PC-9 (cell line): ENCODE data around the gene PLRG1. TPM values are rescaled to one million over a fixed set of nuclear protein-coding genes. Genes with fewer than 3 reads are reported as not detected.

Experiments used
- BruUV-seq: library from RNA; stranded (reverse); fragments of 400-500 nt; replicated peaks from 2 replicates; lab custom pipeline; 2021; lab: Mats Ljungman, UMichigan
- CTCF ChIA-PET: fragments of 300-600 bp; sonication (Branson Sonifier 250); formaldehyde crosslinking; loops from one replicate; lab custom pipeline; 2022; ENCODE audit warnings: antibody characterized with exemption; lab: Charles Lee
- POLR2A ChIA-PET: fragments of 300-600 bp; sonication (Branson Sonifier 250); formaldehyde crosslinking; loops from one replicate; lab custom pipeline; 2022; ENCODE audit warnings: antibody characterized with exemption; ENCODE audit not compliant: unreplicated experiment; lab: Charles Lee
- DNase-seq, 2 experiments: peaks; one replicate each; pipeline versions ENCODE4 v3.0.0 to v3.0.0-alpha.2; 2015 to 2022; ENCODE audit warnings: mixed read lengths in 1 of 2
- H2AFZ ChIP-seq: fragments of 200-600 bp; sonication (generic); 2 replicates; pipeline ENCODE4 v1.8.1; 2017; ENCODE audit warnings: antibody characterized with exemption
- H3F3A ChIP-seq: fragments of 200-600 bp; sonication (generic); 2 replicates; pipeline ENCODE4 v1.8.1; 2017; ENCODE audit warnings: antibody characterized with exemption, mild to moderate bottlenecking, low read depth; ENCODE audit not compliant: insufficient read depth
- H3K27ac ChIP-seq: fragments of 200-600 bp; sonication (generic); 2 replicates; pipeline ENCODE4 v1.6.1; 2016; ENCODE audit warnings: mixed run types
- H3K27me3 ChIP-seq: fragments of 200-600 bp; sonication (generic); 2 replicates; pipeline ENCODE4 v1.6.1; 2016; ENCODE audit warnings: low read depth, mixed run types; ENCODE audit not compliant: insufficient read depth
- H3K36me3 ChIP-seq: fragments of 200-600 bp; sonication (generic); 2 replicates; pipeline ENCODE4 v1.6.1; 2016; ENCODE audit warnings: low read depth, mixed run types
- H3K4me1 ChIP-seq: fragments of 200-600 bp; sonication (generic); replicated peaks from 2 replicates; pipeline ENCODE4 v1.6.1; 2016; ENCODE audit warnings: mixed run types; ENCODE audit not compliant: insufficient read depth
- H3K4me2 ChIP-seq: fragments of 200-600 bp; sonication (generic); 2 replicates; pipeline ENCODE4 v1.6.1; 2017; ENCODE audit warnings: mixed run types
- H3K4me3 ChIP-seq: fragments of 200-600 bp; sonication (generic); 2 replicates; pipeline ENCODE4 v1.6.1; 2016; ENCODE audit warnings: mixed run types
- H3K79me2 ChIP-seq: fragments of 200-600 bp; sonication (generic); 2 replicates; pipeline ENCODE4 v1.6.1; 2017; ENCODE audit warnings: low read depth, mixed run types
- H3K9me2 ChIP-seq: fragments of 200-600 bp; sonication (generic); 2 replicates; pipeline ENCODE4 v1.8.1; 2017; ENCODE audit warnings: mild to moderate bottlenecking; ENCODE audit not compliant: insufficient read depth
- H3K9me3 ChIP-seq: fragments of 200-600 bp; sonication (generic); 2 replicates; pipeline ENCODE4 v1.8.1; 2016; ENCODE audit warnings: low read depth; ENCODE audit not compliant: insufficient read depth
- H4K20me1 ChIP-seq: fragments of 200-600 bp; sonication (generic); 2 replicates; pipeline ENCODE4 v1.8.1; 2017; ENCODE audit not compliant: insufficient read depth
- CTCF ChIP-seq: fragments of 200-600 bp; sonication (generic); conservative IDR thresholded peaks from 2 replicates; pipeline ENCODE4 v1.6.1; 2017; ENCODE audit warnings: mixed run types, antibody characterized with exemption, mild to moderate bottlenecking, moderate library complexity
- EZH2 ChIP-seq: fragments of 200-600 bp; sonication (generic); IDR thresholded peaks from 2 replicates; pipeline ENCODE4 v1.8.0; 2017; ENCODE audit warnings: antibody characterized with exemption, low read depth
- intact Hi-C: fragments of 100-400 bp; cut with micrococcal nuclease; formaldehyde crosslinking; loops from one replicate; pipeline ENCODE4 v1.10.0; 2022; ENCODE audit not compliant: unreplicated experiment
- total RNA-seq: library from RNA; stranded (reverse); gene quantifications from 2 replicates; pipeline ENCODE4 v1.2.3, GENCODE V29; 2021

PLRG1 gene
- total RNA-seq, 1 experiment from 2014 or later: 80.7 TPM

DNA sequence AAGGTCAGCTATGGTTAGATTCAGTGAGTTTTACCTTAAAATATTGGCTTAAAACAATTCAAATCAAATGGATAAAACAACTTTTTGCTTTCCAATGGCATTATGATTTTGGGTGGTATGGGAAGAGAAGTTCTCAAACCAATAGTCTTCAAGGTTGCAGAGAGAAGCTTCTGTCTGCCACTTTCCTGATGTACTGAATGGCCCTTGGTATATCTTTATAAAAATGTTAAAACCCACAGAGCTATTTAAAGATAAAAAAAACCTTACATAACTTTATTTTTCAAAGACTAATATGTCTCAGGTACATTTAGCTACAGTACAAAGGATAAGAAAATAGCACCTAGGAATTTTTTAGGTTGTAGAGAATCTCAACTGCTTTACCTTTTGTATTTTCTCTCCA, 33.5 kb upstream of the PLRG1 start:
- Histone ChIP-seq H3K4me1 (no peaks in the 10 kb centered on the region), H3K36me3 (no peaks in the 10 kb centered on the region), H3K27ac (no peak overlapping the region), H3F3A (no peaks in the 10 kb centered on the region), H3K9me3 (no peaks in the 10 kb centered on the region), H3K9me2 (no peaks in the 10 kb centered on the region), H3K79me2 (no peaks in the 10 kb centered on the region), H3K27me3 (no peaks in the 10 kb centered on the region), H2AFZ (no peak overlapping the region), H4K20me1 (no peaks in the 10 kb centered on the region), H3K4me3 (no peak overlapping the region), H3K4me2 (no peak overlapping the region)
- intact Hi-C loops: no loop called here
- no peak for DNase-seq
- ChIA-PET CTCF (no interaction called here), POLR2A (no interaction called here)
- BruUV-seq: no TSS peak
- TF ChIP-seq EZH2: no peak
- TF ChIP-seq CTCF: no peak

- ChIA-PET POLR2A (no interaction called here), CTCF (no interaction called here)
- Histone ChIP-seq H3K9me2 (no peaks in the 10 kb centered on the region), H3K4me2 (no peak overlapping the region), H3K9me3 (no peaks in the 10 kb centered on the region), H3K4me3 (no peak overlapping the region), H3K79me2 (no peaks in the 10 kb centered on the region), H2AFZ (no peak overlapping the region), H3F3A (no peaks in the 10 kb centered on the region), H3K4me1 (no peaks in the 10 kb centered on the region), H3K27ac (no peak overlapping the region), H3K27me3 (no peaks in the 10 kb centered on the region), H4K20me1 (no peaks in the 10 kb centered on the region), H3K36me3 (no peaks in the 10 kb centered on the region)
- intact Hi-C loops: no loop called here
- DNase-seq: no peak
- TF ChIP-seq EZH2: no peak
- TF ChIP-seq CTCF: no peak
- no TSS peak for BruUV-seq
Measured at GRCh38 chr4:154583230-154583629, 33.0 kb upstream of the PLRG1 start.

DNA sequence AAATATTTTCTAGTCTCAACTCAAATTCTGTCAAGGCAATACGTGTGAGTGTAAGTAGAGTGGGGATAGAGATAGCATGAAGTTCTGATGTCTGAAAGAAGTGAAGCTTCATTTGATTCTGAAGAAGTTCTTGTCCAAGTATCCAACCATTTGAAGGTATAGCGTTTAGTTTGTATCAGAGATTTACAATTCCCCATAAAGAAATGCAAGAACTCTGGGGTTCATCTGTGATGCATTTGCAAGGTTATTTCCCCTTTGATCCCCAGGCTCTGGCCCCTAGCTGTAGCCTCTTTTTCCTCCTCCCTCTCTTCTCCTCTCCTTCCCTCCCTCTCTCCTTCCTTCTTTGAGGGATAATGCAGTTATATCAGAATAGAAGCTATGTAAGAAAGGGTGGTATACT, 32.5 kb upstream of the PLRG1 start:
- no peak overlapping the region for H2AFZ ChIP-seq
- H3K79me2 ChIP-seq: no peaks in the 10 kb centered on the region
- ChIA-PET CTCF (no interaction called here), POLR2A (no interaction called here)
- no peaks in the 10 kb centered on the region for H3K36me3 ChIP-seq
- intact Hi-C loops: no loop called here
- H3K27me3 ChIP-seq: no peaks in the 10 kb centered on the region
- no peaks in the 10 kb centered on the region for H3F3A ChIP-seq
- no peaks in the 10 kb centered on the region for H3K4me1 ChIP-seq
- TF ChIP-seq EZH2: no peak
- TF ChIP-seq CTCF: no peak
- no peak for DNase-seq
- BruUV-seq: no TSS peak
- H3K4me2 ChIP-seq: no peak overlapping the region
- no peaks in the 10 kb centered on the region for H4K20me1 ChIP-seq
- H3K27ac ChIP-seq: no peak overlapping the region
- no peaks in the 10 kb centered on the region for H3K9me2 ChIP-seq
- H3K9me3 ChIP-seq: no peaks in the 10 kb centered on the region
- no peak overlapping the region for H3K4me3 ChIP-seq
